HG03064 (cell line): Measurements from ENCODE around the gene NOC2L.

Source experiments
- ATAC-seq: cut with Tn5 transposase; IDR thresholded peaks from one replicate; pipeline ENCODE4 v1.9.1; 2021; ENCODE audit warnings: low read depth; ENCODE audit not compliant: unreplicated experiment

The NOC2L gene

DNA sequence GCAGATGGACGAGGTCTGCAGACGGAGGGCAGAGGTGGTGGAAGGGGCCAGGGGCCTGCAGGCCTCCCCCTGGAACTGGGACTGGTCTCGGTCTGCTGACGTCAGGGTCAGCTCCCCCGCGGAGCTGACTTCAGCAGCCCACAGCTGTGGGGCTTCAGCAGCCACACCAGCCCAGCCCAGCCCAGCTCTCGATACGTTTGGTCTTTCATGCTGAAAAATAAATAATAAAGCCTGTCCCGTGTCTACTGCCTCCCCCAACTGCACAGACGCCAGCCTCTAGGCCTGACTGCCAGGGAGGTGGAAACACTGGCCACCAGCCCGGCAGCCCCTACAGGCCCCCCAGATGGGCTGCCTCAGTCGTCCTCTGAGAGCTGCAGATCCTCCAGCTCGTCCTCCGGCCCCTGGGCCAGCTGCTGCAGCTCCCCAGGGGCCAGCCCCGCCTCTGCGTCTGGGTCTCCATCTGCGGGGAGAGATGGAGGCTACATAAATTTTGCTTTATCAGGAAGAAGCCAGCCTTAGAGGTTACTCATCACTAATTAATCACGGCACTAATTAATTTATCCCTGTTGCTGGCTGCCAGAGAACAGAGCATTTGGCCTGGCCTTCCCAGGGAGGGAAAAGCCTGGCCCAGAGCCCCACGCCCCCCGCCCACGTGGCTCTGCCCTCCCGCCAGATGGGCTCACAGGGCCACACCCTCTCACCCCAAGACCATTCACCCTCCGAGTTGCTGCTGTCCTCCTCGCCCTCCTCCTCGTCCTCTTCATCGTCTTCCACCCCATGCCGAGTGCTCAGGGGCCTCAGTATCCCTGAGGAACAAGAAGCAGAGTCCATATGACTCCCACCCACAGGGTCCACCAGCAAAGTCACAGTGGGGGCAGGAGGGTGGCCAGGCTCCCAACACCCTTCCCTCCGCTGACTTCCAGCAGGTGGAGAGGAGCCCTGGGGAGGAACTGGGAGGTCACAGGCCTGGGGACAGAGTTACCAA, 14.4 kb downstream of the NOC2L start:
- no peak for ATAC-seq

DNA sequence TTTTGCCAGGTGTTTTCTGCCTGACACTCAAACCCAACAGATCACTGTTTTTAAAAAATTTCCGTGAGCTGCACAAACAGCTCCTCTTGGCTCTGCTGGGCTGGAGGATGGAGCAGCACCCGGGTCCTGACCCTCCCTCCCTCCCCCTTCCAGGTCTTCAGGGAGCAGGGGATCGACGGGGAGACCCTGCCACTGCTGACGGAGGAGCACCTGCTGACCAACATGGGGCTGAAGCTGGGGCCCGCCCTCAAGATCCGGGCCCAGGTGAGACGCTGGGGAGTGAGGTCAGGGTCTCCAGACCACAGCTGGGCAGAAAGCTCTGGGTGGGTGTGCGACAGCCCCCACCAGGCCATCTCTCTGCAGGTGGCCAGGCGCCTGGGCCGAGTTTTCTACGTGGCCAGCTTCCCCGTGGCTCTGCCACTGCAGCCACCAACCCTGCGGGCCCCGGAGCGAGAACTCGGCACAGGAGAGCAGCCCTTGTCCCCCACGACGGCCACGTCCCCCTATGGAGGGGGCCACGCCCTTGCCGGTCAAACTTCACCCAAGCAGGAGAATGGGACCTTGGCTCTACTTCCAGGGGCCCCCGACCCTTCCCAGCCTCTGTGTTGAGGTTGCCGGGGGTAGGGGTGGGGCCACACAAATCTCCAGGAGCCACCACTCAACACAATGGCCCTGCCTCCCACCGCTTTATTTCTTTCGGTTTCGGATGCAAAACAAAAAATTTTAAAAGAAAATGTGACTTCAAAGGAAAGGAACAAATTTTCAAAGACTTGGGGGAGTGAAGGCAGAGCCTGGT, 15.3 kb downstream of the NOC2L start:
- no peak for ATAC-seq

GRCh38 chr1:942864-943533, 16.1 kb downstream of the NOC2L start:
- no peak for ATAC-seq

DNA sequence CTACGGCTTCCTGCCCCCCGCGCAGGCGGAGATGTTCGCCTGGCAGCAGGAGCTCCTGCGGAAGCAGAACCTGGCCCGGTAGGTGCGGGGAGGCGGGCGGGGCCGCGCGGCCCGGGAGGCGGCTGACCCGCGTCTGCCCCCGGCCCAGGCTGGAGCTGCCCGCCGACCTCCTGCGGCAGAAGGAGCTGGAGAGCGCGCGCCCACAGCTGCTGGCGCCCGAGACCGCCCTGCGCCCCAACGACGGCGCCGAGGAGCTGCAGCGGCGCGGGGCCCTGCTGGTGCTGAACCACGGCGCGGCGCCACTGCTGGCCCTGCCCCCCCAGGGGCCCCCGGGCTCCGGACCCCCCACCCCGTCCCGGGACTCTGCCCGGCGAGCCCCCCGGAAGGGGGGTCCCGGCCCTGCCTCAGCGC, 16.6 kb downstream of the NOC2L start:
- ATAC-seq, result no peak

DNA sequence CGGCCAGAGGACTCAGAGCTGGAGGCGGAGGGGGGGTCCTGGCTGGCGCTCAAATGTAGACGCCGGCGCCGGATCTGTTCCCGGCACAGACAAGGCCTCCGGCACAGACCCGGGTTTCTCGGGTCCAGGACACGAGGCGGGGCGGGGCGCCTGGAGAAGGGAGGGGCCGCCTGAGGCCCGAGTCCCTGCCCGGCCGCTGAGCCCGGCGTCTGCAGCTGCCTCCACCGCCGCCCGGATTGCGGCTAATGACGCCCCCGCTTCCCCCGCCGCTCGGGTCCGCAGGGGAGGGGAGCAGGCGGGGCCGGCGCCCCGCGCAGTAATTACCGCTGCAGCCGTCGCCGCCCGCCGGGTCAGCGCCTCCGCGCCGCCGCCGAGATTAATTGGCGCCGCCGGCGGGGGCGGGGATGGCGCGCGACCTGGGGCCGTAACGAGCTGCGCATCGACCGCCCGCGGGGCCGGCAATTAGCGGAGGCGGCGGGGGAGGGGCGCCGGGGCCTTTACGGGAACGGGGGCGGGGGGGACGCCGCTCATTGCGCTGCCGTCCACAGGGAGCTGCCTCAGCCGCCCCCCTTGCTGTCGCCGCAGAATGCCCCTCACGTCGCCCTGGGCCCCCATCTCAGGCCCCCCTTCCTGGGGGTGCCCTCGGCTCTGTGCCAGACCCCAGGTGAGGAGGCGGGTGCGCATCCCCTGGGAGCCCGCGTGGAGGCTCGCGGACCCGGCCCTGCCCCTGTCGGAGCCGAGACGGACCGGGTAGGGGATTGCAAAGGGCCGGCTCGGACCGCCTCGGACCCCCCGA, 17.3 kb downstream of the NOC2L start:
- ATAC-seq, result no peak

GRCh38 chr1:941015-941587, 18.0 kb downstream of the NOC2L start:
- no peak for ATAC-seq

GRCh38 chr1:940107-941014, 18.7 kb downstream of the NOC2L start:
- ATAC-seq, result no peak

DNA sequence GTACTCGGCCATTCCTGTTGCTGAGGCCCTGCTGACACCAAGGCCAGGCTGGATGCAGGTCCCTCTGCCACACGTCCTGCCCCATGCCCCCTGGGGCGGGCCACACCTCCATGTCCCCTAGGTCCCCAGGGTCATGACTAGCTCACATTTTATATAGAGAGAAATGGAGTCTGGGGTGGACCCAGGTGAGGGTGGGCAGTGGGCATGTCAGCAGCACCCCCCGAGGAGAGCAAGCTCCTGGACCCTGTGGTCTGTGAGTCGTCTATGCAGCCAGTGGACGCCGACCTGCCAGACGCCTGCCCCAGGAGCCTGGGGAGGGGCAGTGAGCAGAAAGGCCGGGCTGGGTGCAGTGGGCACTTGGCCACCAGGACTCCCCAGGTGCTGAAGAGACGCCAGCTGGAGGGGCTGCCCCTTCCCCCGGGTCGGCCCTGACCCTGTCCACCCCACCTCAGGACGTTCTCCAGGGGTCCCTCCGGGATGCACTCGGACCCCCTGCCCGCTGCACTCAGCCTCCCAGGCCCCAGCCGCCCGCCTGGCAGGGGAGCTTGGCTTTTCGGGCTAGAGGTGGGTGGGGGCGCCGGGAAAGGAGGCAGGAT, 19.4 kb downstream of the NOC2L start:
- ATAC-seq, result no peak

- ATAC-seq, result no peak
Observed at GRCh38 chr1:938711-939489, 20.2 kb downstream of the NOC2L start.

DNA sequence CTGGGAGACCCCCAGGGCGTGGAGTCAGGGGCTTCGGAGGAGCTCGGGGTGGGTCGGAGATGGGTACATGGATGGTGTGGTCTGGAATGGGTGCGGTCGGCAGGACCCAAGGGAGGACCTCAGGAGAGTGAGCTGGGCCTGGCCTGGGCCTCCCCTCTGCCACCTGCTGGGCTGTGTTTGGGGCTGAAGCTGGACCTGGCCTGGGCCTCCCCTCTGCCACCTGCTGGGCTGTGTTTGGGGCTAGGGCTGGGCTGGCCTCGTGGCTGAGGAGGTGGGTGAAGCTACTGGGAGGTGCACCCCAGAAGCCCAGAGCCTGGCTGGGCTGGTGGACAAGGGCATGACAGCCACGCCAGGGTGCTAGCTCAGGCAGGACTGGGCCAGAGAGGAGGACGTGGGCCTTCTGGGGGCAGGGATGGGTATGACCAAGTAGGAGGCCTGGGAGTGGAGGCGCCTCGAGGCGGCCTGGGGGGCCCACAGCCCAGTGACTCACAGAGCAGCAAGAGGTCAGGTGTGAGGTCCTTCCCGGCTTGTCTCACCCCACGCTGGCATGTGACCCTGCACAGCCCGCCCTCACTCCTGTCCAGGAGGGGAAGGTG, 20.9 kb downstream of the NOC2L start:
- no peak for ATAC-seq

- ATAC-seq, result no peak
Observed at GRCh38 chr1:937521-937920, 21.5 kb downstream of the NOC2L start.

- no peak for ATAC-seq
Observed at GRCh38 chr1:936348-937264, 22.4 kb downstream of the NOC2L start.

GRCh38 chr1:935751-936231, 23.3 kb downstream of the NOC2L start:
- ATAC-seq, result no peak

DNA sequence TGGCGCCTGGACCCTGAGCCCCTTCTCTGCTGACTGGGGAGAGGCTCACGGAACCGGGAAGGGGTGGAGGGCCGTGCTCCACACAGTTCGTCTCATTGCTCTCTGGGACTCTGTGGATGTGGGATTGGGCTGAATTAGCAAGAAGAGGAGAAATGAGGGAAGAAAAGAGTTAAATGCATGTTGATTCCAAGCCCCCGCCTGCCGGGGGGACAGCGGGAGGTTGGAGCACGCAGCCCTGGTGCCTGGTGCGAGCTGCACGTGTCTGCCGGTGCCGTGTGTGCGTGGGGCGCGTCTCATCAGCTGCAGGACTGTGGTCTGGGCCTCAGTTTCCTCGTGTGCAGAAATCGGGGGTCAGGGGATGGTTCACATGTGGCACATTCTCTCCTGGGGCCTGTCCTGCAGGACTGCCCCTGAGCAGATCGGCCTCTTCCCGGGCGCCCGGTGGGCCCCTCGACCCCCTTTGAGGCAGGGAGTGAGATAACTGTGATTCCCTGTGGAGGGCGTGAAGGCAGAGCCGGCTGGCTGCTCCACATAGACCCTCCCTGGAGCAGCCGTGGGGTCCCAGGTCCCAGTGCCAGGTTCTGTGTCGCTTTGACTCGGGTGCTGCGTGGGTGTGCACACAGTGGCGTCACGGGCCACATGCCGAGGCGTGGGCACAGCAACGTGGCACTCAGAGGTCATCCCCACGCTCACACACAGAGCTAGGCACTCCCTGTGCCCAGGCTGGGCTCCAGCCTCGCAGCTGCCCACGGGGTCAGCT, 23.9 kb downstream of the NOC2L start:
- ATAC-seq, result no peak

DNA sequence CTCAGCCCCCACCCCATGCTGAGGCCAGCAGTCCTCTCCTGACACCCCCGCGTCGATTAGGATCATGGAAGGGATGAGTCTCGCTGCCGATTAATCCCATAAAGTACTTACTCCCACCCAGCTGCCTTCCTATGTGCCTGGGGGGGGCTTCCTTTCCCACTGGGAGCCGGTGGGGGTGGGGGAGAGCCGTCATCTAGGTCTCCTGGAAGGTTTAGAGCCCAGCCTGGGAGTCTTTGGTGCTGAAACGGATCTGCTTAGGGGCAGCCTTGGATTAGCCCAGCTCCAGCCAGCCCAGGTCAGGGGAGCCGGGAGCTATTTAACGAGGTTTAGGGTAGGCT, 25.5 kb downstream of the NOC2L start:
- no peak for ATAC-seq
